Cardiac septum (tissue), 1 donor: ENCODE results near the gene PCDH1. TPM values are rescaled to one million over a fixed set of nuclear protein-coding genes. Genes with fewer than 3 reads are reported as not detected.
"Not testable (repeated sequence)": the region's sequence is repeated elsewhere in the genome, so short reads cannot be mapped to it uniquely, and the experiment has no call there.

Source experiments
- DNase-seq: peaks from one replicate; pipeline ENCODE4 v3.0.0-alpha.2; 2020; ENCODE audit warnings: low spot score
- intact Hi-C: fragments of 100-400 bp; cut with DNase I; formaldehyde crosslinking; loops from one replicate; pipeline ENCODE4 v1.14.0; 2022
- total RNA-seq: library from RNA; stranded (reverse); fragmentation: NEBNext Ultra II Directional; extraction: Animal tissue kit (Norgen Biotek cat#: 25700); gene quantifications from one replicate; pipeline ENCODE4 v1.2.1, GENCODE V29; 2021
- donor health status: DM: no; HTN: no; CAD: no.

The PCDH1 gene
- total RNA-seq, 1 donor from 2014 or later = 16.9 TPM

DNA sequence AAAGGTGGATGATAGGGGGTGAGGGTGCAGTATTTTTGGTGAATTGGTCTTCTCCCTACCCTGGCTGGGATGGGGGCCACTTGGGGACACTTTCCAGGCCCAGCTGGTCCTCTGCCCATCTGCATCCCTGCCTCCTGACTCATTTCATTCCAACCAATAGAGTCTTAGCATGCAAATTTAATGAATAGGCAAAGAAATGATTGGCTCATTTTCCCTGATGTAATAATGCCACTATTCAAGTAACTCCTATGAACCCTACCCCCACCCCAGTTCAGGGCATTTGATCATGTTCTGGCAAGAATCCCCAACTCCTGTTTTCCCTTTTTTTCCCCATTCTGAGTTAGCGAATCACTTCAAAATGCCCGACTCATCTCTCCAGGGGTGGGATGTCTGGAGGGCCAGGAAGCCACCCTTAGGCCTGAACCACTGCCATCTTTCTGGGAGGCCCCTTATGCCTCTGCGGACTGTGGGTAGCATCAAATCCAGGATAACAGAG lies 56.7 kb downstream of the PCDH1 start:
- no peak for DNase-seq
- intact Hi-C loops = no loop called here

DNA sequence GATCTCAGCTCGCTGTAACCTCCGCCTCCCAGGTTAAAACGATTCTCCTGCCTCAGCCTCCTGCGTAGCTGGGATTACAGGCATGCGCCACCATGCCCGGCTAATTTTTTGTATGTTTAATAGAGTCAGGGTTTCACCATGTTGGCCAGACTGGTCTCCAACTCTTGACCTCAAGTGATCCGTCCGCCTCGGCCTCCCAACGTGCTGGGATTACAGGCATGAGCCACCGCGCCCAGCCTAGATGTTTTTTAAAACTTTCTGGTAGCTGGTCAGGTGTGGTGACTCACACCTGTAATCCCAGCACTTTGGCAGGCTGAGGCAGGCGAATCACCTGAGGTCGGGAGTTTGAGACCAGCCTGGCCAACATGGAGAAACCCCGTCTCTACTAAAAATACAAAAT lies 57.5 kb downstream of the PCDH1 start:
- intact Hi-C loops, DNase-seq: not testable (repeated sequence)

DNA sequence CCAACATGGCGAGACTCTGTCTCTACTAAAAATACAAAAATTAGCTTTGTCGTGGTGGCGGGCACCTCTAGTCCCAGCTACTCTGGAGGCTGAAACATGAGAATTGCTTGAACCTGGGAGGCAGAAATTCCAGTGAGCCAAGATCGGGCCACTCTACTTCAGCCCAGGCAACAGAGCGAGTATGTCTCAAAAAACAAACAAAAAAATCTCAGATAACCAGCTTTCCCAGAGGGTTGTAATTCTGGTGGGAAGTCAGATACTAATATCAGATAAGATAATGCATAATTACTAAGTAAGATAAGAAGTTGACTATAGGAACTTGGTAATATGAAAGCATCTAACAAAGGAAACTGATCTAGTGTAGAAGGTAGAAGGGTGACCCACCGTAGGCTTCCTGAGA lies 60.6 kb downstream of the PCDH1 start:
- intact Hi-C loops = no loop called here
- no peak for DNase-seq

DNA sequence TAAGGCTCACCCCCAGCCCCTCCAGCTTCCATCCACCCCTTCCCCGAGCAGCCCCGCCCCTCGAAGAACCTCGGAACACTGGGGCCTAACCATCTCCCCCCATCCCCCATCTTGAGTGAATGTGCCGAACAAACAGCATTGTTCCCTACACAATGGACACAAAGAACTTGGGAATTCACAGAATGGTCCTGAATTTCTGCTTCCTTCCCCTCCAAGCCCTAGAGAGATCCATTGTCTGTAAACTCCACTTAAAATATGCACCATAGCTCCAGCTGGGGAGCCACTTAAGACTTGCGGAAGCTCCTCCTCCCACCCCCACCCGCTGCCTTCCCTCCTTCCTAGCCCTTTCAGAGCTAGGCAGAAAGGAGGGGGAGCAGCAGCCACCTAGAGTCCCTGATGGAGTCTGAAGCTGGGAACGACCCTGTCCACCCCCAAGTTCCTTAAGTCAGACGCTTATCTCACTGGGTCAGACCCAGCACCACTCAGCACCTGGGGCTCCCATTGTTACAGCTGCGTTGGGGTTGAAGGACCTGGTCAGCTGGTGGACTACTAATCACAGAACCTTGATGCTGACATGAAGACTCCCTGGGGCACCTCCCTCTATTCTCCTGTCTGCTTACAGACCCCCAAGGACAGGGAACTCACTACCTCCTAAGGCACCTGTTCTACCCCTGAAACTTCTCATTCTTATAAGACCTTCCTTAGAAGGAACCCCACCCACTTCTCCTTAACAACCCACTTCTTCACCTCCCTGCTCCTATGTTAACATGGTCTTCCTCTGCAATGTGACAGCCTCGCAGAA lies 61.4 kb downstream of the PCDH1 start:
- DNase-seq = no peak
- intact Hi-C loops = no loop called here

DNA sequence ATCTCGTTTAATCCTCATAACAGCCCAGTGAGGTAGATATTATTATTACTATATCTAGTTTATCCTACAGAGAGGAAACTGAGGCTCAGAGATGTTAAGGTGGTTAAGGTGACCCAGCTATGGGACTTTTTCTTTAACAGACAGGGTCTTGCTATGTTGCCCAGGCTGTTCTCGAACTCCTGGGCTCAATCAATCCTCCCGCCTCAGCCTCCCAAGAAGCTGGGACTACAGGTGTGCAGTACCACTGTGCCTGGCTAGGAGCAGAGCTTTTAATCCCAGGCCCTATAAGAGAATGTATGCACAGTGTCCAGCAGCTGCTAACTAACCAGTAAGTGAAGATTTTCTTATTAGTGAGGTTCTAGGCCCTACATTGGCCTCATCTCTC lies 62.4 kb downstream of the PCDH1 start:
- intact Hi-C loops = no loop called here
- DNase-seq = no peak

DNA sequence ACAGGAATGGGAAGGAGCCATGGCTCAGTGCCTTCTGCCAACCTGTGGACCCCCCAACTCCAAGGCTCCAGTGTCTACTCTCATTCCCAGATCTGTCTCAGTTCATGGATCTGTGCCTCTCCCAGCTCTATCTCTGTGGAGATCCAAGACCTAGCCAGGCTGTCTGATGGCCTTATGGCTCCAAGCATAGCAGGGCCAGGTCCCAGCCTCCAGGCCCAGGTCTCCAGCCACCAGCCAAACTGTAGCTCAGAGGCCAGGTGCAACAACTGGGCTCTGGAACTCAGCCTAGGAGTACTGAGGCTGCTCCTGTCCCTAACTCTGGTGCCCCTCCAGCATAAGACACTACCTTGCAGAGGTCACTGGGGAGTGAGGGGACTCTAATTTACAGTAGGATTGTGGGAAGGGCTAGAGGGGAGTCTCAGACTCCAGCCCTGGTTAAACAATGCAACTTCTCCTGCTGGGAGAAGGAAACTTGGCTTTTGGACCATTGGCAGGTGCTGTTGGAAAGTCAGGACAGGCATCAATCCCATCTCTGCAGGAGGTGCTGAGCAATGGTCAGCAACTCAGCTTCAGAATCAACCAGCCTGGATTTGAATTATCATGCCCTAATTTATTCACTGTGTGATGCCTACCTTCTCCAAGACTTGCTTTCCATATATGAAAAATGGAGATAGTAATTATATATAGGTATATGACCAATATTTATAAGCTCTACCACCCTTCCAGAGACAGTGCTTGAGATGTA lies 63.0 kb downstream of the PCDH1 start:
- intact Hi-C loops = no loop called here
- DNase-seq = no peak

DNA sequence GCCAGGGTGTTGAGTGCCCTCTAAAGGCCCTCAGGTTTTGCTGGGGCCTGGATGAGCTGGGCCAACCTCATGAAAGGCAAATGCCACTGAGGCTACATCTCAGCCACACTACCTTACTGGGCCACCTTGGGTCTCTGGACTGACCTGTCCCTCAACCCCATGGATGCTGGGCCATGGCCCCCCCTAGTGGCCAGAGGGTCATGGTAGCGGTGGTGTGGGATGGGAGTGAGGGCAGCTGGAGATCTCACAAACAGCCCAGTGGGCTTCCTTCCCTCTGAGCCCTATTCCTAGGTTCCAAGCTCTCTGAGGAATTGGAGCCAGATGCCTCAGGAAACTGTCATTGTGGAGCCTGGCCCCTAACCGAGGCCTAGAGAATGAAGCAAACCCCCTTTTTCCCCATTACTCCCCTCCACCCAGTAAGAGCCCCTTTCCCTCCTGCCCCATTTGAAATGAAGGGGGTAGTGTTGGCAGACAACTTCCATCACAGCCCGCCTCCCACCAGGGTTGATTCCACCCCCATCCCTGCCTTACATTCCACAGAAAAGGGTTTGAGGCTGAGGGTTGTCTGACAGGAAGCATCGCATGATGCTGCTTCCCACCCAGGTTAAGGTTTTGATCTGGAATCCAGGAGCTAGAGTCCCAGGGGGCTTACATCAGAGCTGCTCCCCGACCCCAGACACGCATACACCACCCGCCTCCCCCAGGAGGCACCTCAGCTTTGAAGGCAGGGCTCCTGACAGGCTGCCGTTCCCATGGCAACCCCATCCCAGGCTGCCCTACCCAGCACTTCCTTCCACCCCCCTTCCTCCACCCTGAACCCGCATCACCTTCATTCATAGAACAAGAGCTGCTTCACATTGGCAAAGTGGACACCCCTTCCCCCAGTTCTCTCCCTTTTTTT lies 63.9 kb downstream of the PCDH1 start:
- DNase-seq = peak; percentile 84
- intact Hi-C loops = loop anchor here (5.0 kb wide), 1 partner anchor 112 kb away; no protein-coding TSS in a partner anchor

DNA sequence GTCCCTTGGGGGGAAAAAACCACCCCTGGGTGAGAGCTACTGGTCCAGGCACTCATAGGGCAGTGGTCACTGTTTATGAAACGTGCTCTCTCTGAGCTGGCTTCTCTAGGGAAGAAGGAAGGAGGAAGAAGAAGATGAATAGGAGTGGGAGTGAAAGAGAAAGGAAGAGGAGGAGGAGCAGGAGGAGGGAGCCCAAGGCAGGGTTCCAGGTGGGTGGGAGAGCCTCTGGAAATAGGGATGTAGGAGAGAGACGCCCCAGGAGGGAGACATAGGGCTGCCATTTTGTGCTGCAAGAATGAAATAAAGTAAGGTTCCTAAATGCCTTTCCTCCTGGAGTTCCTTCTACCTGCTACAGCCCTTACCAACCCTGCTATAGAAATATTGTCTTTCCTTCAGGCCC lies 65.7 kb downstream of the PCDH1 start:
- no peak for DNase-seq
- intact Hi-C loops = loop anchor here (5.0 kb wide), 1 partner anchor 110 kb away; no protein-coding TSS in a partner anchor

DNA sequence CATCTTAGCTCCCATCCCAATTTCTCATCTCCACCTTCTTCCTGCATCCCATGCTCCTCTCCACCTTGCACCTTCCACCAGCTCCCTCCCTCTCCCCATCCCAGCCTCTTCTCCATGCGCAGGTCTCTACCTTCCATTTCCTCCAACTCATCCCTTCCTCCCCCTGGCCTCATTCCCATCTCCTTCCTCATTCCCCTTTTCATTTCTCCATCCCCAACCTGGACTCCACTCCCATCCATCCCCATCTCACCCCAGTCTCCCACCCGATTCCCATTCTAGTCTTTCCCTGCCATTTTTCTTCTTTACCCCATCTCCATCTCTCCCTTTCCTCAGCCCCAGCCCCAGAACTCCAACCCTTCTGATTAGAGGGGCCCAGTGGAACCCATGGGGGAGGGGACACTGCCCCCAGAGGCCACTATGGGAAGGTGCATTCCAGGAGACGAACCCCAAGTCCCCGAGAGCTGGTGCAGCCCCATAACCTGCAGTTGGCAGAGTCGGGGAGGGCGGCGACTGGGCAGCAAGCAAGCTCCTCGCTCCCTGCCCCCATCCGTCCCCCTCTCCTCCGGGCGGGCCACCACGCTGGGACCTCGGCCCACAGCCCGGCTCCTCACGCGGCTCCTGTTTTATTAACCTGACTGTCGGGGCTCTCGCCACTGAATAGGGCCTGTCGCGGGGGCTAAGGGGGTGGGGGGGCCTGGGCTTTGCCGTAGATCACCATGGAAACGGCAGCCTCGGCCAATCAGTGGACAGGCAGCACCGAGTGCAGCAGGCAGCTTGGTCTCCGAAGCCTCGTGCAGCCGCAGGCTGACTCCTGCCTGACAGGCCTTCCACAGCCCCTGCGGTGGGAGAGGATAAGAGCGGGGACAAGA lies 66.7 kb downstream of the PCDH1 start:
- intact Hi-C loops = loop anchor here (5.0 kb wide), 1 partner anchor 109 kb away; no protein-coding TSS in a partner anchor
- DNase-seq = no peak

DNA sequence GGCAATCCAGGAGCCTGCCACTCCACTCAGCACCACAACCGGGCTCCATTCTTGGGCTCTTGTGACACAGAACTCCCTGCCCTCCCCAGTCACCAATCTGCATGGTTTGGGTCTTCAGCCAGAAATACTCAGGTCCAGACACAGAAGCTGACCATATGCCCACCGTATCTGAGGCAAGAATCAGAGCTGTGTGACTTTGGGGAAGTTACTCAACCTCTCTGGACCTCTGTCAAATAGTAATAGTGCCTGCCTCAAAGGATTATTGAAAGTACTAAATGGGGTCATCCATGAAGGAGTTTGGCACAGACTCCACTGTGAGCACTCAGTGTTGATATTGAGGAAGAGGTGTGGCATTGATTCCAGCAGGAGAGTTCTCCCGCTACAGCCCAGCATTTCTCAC lies 67.5 kb downstream of the PCDH1 start:
- DNase-seq = no peak
- intact Hi-C loops = loop anchor here (5.0 kb wide), 1 partner anchor 108 kb away; no protein-coding TSS in a partner anchor

DNA sequence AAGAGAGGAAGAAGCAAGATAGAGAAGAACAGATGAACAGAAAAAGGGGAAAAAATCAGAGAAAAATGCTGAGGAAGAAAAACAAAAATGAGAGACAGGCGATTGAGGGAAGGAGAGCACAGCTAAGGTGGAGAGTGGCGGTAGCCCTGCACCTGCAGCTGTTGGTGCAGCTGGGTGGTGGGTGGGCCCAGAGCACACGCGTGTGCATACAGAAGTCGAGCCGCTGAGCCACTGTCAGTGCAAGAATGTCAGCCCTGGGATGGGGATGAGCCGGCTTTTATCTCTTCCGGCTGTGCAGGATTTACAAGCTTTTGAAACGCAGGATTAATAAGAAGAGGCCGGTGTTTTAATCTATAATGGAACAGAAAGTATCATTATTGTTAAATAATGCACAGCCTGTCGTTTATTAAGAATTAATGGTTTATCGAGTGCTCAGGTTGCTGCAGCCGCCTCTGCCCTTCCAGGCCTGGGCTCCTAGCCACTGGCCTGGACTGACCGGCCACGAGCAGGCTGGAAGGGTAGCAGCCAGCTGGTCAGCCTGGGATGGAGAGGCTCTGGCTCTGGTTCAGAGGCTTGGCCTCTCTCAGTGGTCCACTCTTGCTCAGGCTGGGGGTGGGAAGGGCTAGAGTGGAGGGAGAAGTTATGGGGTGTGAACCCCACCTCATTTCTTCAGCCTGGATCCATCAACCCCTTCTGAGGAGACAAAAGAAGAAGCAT lies 68.7 kb downstream of the PCDH1 start:
- DNase-seq = no peak
- intact Hi-C loops = loop anchor here (5.0 kb wide), 3 partner anchors 68 to 148 kb away; partner anchors contain the start of genes PCDH1 and PCDH12

DNA sequence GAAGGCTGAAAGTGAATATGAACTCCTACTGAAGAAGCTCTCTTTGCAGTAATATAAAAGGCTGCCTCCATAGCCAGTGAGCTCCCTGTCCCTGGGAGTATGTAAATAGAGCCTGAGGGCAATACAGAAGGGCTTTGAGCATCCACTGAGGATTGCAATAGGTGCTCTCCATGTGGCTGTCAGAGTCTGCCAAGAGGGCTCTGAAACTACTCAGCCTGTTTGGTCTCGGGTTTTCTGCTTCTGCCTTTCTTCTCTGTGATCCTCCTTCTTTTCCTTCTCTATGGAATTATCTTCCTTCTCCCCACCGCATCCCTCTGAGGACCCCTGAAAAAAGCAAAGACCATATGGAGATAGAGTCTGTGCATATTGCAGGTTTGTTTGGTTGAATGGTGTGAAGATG lies 69.4 kb downstream of the PCDH1 start:
- intact Hi-C loops = loop anchor here (5.0 kb wide), 2 partner anchors 68 to 148 kb away; partner anchors contain the start of genes PCDH1 and PCDH12
- DNase-seq = no peak

DNA sequence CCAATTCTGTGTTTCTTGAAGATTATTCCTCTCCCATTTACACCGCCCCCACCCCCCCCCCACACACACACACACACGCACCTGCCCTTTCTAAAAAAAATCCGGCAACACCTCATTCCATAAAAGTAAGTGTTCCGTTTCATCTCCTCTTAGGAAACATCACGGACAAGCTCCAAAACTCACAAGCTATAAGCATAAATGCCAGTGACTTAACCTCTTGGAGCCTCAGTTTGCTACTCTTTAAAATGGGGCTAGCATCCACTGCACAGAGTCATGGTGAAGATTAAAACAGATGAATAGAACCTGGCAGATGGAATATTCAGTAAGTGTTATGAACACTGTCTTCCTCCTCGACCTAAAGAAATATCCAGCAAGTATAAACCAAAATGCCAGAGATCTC lies 70.5 kb downstream of the PCDH1 start:
- intact Hi-C loops = loop anchor here (5.0 kb wide), 2 partner anchors 70 to 150 kb away; partner anchors contain the start of genes PCDH1 and PCDH12
- DNase-seq = no peak

DNA sequence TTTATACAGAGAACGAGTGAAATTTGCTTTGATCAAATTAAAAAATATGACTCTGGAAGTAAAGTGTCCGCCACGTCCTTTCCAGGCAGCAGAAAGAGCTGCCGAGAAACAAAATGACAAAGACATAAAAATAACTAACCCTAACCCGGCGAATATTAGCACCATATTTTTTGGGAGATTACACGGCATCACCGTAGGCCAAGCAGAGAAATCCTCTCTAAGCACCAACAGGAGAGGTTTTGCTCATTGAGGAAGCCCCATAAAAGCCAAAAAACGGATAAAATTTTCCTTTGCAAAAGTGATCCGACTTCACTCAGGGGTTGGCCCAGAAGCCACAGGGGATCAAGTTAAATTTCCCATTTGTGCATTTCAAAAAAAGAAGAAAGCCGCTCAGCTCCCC lies 70.9 kb downstream of the PCDH1 start:
- no peak for DNase-seq
- intact Hi-C loops = loop anchor here (5.0 kb wide), 2 partner anchors 70 to 150 kb away; partner anchors contain the start of genes PCDH1 and PCDH12

DNA sequence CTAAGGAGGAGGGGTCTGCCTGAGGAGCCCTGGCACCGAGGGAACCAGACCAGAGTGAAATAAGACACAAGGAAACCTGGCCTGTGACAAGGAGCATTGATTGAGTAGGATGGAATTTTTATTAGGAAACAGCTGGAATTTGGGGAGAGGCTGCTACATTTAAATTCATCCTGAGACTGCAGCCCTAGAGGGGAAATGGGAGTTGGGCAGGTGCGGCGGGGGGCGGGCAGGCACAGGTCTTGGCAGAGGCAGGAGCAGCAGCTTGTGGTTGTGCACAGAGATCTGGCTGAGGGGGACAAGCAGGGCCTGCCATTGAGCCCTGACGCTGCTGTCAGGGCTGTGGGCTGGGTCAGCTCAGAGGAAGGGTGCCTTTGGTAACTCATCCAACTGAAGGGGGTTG lies 71.6 kb downstream of the PCDH1 start:
- no peak for DNase-seq
- intact Hi-C loops = loop anchor here (5.0 kb wide), 2 partner anchors 71 to 151 kb away; partner anchors contain the start of genes PCDH1 and PCDH12

DNA sequence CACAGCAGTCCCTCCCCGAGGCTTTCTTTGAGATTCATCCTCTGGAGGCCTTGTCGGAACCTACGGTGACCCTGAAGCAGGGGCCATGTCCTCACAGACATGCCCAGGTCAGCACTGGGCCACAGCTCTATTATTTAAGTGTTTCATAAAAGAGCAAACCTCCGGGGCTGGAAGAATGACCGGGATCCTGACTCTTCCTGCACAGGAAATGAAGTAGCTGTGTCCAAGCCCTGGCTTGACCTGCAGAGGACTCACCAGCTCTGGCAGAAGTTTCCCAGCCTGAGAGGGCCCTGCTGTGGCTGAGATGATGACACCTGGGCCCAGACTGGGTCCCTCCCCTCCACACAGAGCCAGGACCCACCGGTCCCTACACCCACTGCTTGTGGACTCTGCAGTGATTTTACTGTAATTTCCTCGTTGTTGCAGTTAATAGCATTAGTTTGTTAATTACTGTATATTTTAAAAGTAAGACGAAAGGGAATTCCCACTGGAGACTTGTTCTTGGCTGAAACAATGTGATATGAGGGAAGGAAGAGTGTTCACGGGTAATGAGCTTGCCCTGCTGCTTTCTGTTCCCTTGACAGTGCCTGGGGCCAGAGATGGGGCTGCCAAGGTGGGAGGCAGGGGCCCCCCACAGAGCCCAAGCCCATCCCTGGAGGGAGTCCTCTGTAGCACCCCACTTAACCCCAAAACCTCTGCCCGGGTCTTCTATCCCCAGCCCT lies 72.2 kb downstream of the PCDH1 start:
- intact Hi-C loops = loop anchor here (5.0 kb wide), 2 partner anchors 71 to 151 kb away; partner anchors contain the start of genes PCDH1 and PCDH12
- no peak for DNase-seq

DNA sequence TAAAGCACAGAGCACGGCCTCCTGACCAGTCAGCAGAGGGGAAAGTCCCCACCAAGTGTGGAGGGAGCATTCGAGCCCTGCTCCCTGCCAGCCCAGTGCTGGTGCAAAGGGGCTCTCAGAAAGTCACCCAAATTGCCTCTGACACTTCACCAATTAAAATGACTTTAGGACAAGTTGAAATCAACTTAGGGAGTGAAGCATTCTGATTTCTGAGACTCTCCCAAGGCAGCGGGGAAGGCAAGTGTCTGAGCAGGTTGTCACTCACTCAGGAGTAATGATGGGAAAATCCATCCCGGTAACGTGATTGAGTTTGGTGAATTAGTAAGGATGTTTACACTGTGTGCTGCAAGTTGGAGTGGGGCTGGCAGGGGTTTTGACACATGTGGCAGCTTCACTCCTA lies 73.7 kb downstream of the PCDH1 start:
- intact Hi-C loops = no loop called here
- no peak for DNase-seq
